HL-60 (cell line): Measurements from ENCODE around the gene EXOC7.

Experiments used
- POLR2AphosphoS5 ChIP-seq: IDR thresholded peaks from 2 replicates; pipeline ENCODE4 v1.6.1; 2012; ENCODE audit warnings: low read depth
- TF ChIP-seq, protein P1 (sequence below): IDR thresholded peaks from 2 replicates; pipeline ENCODE4 v1.6.1; 2012; ENCODE audit warnings: low read depth; ENCODE audit not compliant: insufficient replicate concordance

DNA sequence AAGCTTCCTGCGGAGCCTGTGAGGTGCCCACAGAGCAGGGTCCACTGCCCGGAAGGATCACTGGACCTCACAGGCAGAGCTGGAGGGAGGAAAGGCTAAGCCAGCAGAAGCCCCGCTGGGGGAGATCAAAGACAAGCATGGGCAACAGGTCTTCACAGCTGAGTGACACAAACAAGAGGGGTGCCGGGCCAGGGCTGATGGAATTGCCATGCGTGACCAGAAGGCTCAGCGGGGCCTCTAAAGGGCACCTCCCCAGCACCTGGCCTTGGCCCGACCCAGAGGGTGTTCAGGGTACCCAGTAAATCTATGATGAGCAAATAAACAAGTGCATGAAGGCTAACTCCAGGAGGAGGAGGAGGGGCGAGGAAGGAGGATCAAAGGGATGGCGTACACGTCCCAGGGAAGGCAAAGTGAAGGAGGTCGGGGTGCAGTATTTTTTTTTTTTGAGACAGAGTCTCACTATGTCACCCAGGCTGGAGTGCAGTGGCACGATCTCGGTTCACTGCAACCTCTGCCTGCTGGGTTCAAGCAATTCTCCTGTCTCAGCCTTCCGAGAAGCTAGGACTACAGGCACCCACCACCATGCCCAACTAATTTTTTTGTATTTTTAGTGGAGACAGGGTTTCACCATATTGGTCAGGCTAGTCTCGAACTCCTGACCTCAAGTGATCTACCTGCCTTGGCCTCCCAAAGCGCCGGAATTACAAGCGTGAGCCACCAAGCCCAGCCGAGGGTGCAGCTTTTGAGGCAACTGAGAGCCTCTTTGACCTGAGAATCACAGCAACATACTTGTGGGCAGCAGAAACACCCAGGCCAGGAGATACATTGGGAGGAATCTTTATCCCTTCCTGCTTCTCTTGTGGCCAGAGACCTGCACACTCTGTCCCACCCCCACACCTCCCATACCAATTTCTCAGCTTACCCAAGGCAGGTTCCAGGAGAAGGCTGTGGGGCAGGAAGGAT, 16.1 kb upstream of the EXOC7 start:
- TF ChIP-seq, protein P1, sequence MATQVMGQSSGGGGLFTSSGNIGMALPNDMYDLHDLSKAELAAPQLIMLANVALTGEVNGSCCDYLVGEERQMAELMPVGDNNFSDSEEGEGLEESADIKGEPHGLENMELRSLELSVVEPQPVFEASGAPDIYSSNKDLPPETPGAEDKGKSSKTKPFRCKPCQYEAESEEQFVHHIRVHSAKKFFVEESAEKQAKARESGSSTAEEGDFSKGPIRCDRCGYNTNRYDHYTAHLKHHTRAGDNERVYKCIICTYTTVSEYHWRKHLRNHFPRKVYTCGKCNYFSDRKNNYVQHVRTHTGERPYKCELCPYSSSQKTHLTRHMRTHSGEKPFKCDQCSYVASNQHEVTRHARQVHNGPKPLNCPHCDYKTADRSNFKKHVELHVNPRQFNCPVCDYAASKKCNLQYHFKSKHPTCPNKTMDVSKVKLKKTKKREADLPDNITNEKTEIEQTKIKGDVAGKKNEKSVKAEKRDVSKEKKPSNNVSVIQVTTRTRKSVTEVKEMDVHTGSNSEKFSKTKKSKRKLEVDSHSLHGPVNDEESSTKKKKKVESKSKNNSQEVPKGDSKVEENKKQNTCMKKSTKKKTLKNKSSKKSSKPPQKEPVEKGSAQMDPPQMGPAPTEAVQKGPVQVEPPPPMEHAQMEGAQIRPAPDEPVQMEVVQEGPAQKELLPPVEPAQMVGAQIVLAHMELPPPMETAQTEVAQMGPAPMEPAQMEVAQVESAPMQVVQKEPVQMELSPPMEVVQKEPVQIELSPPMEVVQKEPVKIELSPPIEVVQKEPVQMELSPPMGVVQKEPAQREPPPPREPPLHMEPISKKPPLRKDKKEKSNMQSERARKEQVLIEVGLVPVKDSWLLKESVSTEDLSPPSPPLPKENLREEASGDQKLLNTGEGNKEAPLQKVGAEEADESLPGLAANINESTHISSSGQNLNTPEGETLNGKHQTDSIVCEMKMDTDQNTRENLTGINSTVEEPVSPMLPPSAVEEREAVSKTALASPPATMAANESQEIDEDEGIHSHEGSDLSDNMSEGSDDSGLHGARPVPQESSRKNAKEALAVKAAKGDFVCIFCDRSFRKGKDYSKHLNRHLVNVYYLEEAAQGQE = no peak
- no peak for TF ChIP-seq POLR2AphosphoS5
